Measurements from ENCODE around the gene TCEA3.
A peak's percentile ranks its signal among the peaks of the same experiment; 100 is the strongest.

Gene TCEA3

DNA sequence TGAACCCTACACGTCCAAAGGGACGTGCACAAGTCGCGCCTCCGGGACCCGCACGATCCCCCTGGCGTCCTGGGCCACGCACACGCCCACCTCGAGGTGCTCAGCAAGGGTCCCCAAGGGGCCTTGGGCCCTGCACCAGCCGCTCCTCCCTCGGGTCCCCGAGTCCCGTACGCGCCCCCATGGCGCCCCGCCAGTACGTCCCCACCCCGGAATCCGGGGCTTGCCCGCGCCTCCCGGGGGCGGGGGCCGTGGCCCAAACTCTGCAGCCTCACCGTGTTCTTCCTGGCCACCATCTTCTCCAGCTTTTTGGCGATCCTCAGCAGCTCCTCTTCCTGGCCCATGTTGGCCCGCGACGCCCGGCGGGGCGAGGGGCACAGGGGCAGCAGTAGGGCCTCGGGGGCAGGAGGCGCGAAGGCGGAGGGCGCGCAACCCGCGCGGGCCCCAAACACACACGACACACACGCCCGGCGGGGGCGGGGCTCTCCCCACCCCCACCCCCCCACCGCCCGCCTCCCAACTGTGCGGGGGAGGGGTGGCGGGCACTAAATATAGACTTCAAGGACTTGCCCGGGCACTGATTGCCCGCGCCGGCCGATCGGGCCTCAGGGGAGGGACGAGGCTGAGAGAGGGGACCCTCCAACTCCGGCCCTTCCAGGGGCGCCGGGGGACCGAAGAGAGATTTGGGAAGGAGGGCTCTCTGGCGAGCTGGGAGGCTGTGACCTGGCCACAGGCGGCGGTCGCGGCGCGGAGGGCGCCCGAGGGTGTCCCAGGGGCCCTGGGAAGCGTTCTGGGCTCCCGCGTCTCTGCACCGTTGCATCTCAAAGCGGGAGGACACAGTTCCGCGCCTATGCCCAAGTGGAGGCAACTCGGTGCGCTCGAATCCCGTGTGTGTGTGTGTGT is at the start of gene TCEA3:
Gene TCEA3, minus strand, starts transcription at position 456 of the 900 bp plus-strand sequence. Its CDS starts 115 bp downstream, at position 341.
- DNase-seq = peak in 2 of 14 donors; percentile 26 to 27

GRCh38 chr1:23473037-23473800 is 48.7 kb upstream of the TCEA3 start:
- DNase-seq = no peak

- DNase-seq = no peak
Measured at GRCh38 chr1:23472351-23473036, 47.9 kb upstream of the TCEA3 start.

GRCh38 chr1:23471473-23472075 is 47.0 kb upstream of the TCEA3 start:
- DNase-seq = no peak

DNA sequence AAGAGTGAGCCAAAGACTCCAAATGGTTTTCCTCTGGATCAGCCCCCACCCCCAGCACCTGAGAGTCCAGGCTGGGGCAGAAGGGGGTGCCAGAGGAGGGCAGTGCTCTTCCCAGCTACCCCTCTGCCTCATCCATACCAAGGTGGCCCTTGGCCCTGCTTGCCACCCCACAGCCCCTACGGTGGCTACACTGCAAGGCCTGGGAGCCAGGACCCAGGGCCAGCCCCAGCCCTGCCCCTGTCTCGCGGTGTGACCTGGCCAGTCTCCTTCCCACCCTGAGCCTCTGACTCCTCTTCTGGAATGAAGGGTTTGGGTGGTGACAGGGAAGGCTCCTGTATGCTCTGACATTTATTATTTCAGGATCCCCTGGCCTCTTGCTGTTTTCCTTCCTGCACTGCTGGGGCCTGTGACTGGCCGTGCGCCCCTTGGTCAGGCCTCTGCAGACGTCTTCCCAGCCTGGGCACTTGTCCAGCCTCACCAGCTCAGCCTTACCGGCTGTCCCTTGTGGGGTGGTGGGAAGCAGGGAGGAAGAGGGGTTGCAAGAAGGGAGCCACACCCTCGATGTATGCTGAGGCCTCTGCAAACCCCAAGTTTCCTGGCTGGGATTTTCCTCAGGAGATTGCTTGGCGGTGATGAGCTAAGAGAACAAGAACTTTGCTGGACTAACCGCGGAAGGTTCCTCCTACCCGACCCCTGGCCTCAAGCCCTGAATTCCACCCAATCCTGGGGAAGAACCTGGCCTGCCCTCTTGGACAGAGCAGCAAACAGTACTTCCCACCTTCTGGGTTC is 45.9 kb upstream of the TCEA3 start:
- peak in 3 of 14 donors; percentile 14 to 64 (median 43) for DNase-seq

GRCh38 chr1:23469372-23469982 is 44.9 kb upstream of the TCEA3 start:
- no peak for DNase-seq

DNA sequence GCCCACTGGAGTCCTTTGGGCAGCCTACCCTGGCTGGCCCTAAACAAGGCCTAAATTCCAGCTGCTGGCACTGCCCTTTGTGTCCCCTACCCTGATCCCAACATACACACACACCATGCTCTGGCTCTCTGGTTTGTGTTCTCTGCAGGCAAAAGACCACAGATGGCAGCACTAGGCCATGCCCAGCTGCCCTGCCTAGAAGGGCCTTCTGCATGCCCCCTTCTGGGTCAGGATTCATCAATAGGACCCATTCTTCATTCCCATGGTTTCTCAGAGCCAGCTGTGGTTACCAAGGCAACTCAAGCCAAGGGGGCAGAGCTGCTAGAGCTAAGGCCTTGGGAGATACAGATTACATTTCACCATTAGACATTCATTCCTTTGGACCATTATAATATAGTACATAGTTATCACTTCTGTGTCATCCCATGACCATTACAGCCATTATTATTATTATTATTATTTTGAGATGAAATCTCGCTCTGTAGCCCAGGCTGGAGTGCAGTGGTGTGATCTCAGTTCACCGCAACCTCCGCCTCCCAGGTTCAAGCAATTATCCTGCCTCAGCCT is 42.0 kb upstream of the TCEA3 start:
- DNase-seq = peak in 8 of 14 donors; percentile 14 to 50 (median 30)

- DNase-seq = no peak
Measured at GRCh38 chr1:23463286-23463685, 38.7 kb upstream of the TCEA3 start.

- DNase-seq = no peak
Measured at GRCh38 chr1:23462766-23463165, 38.2 kb upstream of the TCEA3 start.

GRCh38 chr1:23461050-23461449 is 36.5 kb upstream of the TCEA3 start:
- no peak for DNase-seq

DNA sequence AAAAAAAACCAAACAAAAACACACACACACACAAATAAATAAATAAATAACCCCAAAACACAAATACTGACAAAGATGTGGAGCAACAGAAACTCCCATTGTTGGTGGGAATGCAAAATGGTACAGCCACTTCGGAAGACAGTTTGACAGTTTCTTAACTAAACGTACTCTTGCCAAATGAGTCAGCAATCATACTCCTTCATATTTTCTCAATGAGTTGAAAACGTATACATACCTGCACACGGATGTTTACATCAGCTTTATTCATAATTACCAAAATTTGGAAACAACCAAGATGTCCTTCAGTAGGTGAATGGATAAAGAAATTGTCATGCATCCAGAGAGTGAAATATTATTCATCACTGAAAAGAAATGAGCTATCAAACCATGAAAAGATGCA is 36.0 kb upstream of the TCEA3 start:
- no peak for DNase-seq

GRCh38 chr1:23459338-23459757 is 34.8 kb upstream of the TCEA3 start:
- DNase-seq = no peak

- DNase-seq = no peak
Measured at GRCh38 chr1:23456226-23456625, 31.7 kb upstream of the TCEA3 start.

GRCh38 chr1:23453455-23454000 is 29.0 kb upstream of the TCEA3 start:
- DNase-seq = no peak

GRCh38 chr1:23452011-23452411 is 27.5 kb upstream of the TCEA3 start:
- DNase-seq = peak in 3 of 14 donors; percentile 8 to 27 (median 13)

GRCh38 chr1:23451441-23451840 is 26.9 kb upstream of the TCEA3 start:
- no peak for DNase-seq

DNA sequence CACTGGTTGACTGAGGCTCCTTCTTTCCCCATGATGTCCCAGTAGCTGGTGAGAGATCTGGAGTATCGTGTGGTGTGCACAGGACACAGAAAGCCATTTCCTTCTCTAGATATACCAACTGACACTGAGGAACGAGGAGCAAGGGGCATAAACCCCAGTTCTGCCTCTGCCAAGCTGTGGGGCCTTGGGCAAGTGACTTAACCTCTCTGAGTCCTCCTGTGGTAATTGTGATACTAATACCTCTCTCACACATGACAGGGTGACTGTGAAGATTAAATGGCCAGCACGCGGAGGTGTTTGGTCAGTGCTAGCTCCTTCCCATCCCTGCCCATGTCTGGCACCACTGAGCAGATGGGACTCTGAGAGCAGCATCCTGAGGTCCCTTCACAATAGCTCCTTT is 26.3 kb upstream of the TCEA3 start:
- DNase-seq = no peak

GRCh38 chr1:23449958-23450357 is 25.4 kb upstream of the TCEA3 start:
- no peak for DNase-seq

- DNase-seq = no peak
Measured at GRCh38 chr1:23449306-23449705, 24.8 kb upstream of the TCEA3 start.

GRCh38 chr1:23448846-23449245 is 24.3 kb upstream of the TCEA3 start:
- DNase-seq = no peak

All from C1 segment of cervical spinal cord (tissue), 14 donors.